ENCODE measurements around the gene GRPEL2. TPM values are rescaled to one million over a fixed set of nuclear protein-coding genes. Genes with fewer than 3 reads are reported as not detected.

Gene GRPEL2
- total RNA-seq, 1 experiment from 2014 or later, result 47.3 TPM

DNA sequence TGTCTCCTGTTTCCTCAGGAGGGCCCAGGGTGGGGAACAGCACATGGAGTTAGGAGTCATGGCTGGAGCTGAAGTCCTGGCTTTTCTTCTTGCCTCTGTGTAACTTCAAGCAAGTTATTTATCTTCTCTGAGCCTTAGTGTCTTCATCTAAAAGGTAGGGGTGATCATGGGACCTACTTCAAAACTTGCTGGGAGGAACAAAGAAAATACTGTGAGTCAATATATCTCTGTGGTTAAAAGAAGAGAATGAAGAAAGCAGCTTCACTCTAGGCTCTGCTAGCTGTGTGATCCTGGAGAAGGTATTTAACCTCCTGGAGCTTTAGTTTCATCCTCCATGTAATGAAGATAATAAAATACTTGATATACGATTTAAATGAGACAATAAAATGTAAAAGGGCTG is 47.1 kb upstream of the GRPEL2 start:
- Histone ChIP-seq H3K9me3 (ENCODE audit: control insufficient read depth, low read depth, low read length) (no peaks in the 10 kb centered on the region), H3K4ac (ENCODE audit: low read depth, low read length) (no peak overlapping the region), H2BK120ac (ENCODE audit: low read depth, low read length, poor library complexity, severe bottlenecking) (no peak overlapping the region), H3K4me2 (ENCODE audit: insufficient read depth, insufficient read length, low read length) (no peak overlapping the region), H2AFZ (ENCODE audit: low read length) (no peak overlapping the region), H3K14ac (ENCODE audit: insufficient read depth, low read length) (no peak overlapping the region), H4K20me1 (ENCODE audit: control insufficient read depth, insufficient read depth, insufficient read length) (no peaks in the 10 kb centered on the region), H3K23me2 (ENCODE audit: insufficient read length, low read depth, low read length, poor library complexity, severe bottlenecking) (no peaks in the 10 kb centered on the region), H4K91ac (ENCODE audit: insufficient read length, low read depth, low read length) (no peak overlapping the region), H2BK20ac (ENCODE audit: low read depth, low read length, poor library complexity, severe bottlenecking) (no peak overlapping the region), H3K27me3 (ENCODE audit: insufficient read depth, low read length) (no peaks in the 10 kb centered on the region), H3K27ac (ENCODE audit: insufficient read length, low read depth, low read length) (no peak overlapping the region), H4K8ac (replicated peaks; ENCODE audit: insufficient read length, low read depth, low read length) (no peak overlapping the region), H2BK15ac (ENCODE audit: low read depth, low read length) (no peak overlapping the region), H2AK5ac (ENCODE audit: insufficient read length, low read length) (no peak overlapping the region), H3K23ac (ENCODE audit: insufficient read length, low read depth, low read length) (no peak overlapping the region), H3K56ac (ENCODE audit: insufficient read length, low read depth, low read length) (no peak overlapping the region), H4K5ac (ENCODE audit: insufficient read length, low read depth, low read length) (no peak overlapping the region), H3K18ac (ENCODE audit: insufficient read length, low read depth, low read length) (no peak overlapping the region), H3T11ph (ENCODE audit: low read length) (no peak overlapping the region), H3K9ac (ENCODE audit: extremely low read depth, insufficient read length, low read length) (no peak overlapping the region), H3K79me1 (ENCODE audit: insufficient read depth, low read depth, low read length, poor library complexity, severe bottlenecking) (no peaks in the 10 kb centered on the region), H3K4me1 (ENCODE audit: insufficient read depth, low read length) (no peaks in the 10 kb centered on the region; the same call in 1 of the 2 replicates), H3K79me2 (ENCODE audit: insufficient read depth, low read length) (no peaks in the 10 kb centered on the region), H2BK12ac (ENCODE audit: insufficient read length, low read depth, low read length) (no peak overlapping the region), H2BK5ac (ENCODE audit: insufficient read length, low read length) (no peak overlapping the region)
- no peak overlapping the region for H3K27ac Mint-ChIP-seq
- H3K4me1 Mint-ChIP-seq, result peaks cover 10 to 15% of the 10 kb centered on the region in 2 experiments
- H3K27me3 Mint-ChIP-seq (ENCODE audit: low read depth), result no peaks in the 10 kb centered on the region; the same call in 1 of the 2 replicates
- H3K36me3 Mint-ChIP-seq (ENCODE audit: insufficient read depth in 1 of 3, low read depth in 3 of 3), result no peaks in the 10 kb centered on the region
- no peak overlapping the region for H3K4me3 Mint-ChIP-seq
- no CpG with 5 or more reads among the region's 1 CpG for WGBS (ENCODE audit: extremely low coverage, insufficient read length, low lambda C conversion rate)
- no peaks in the 10 kb centered on the region for H3K9me3 Mint-ChIP-seq
- DNase-seq, result no peak
- TF ChIP-seq CTCF (conservative IDR thresholded peaks at IDR 0.05), result no peak

Measured in H9 (cell line).